ENCODE data around the gene SLC27A6. TPM values are rescaled to one million over a fixed set of nuclear protein-coding genes. Genes with fewer than 3 reads are reported as not detected.

SLC27A6 gene
- total RNA-seq, 1 donor from 2014 or later, result 2.9 TPM

DNA sequence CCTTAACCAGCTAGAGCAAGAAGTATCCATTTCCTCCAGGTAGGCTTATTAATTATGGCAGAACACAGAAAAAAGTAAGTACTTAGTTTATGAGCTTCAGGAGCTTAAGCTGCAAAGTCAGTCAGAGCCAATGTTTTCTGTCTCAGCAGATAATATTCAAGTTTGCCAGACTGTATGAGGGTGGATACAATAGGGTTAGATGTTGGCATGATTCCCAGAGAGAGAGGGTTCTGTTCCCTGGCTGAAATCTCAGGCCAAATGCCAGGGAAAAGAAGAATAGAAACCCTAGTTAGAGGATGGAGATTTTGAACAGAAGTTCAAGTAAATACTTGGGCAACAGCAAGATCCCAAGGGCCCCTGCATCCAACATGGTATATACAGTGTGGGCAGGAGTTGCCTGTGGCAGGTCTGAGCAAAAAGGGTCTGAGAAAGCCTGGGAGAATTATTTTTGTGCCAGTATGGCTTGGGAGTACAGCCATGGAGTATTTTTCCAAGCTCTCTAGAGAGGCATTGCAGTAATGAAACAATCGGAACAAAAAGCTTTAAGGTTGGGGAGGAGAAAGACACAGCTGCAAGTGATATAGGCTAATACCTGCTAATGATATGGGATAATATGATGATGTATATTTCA lies 98.3 kb downstream of the SLC27A6 start:
- DNase-seq (ENCODE audit: extremely low spot score in 2 of 2), result no peak
- intact Hi-C loops (cut with DNase I), result no loop called here
- Histone ChIP-seq H3K4me3 (no peak overlapping the region), H3K27me3 (no peaks in the 10 kb centered on the region), H3K36me3 (no peaks in the 10 kb centered on the region), H3K27ac (no peak overlapping the region), H3K9me3 (no peaks in the 10 kb centered on the region), H3K4me1 (peaks cover 6% of the 10 kb centered on the region)
- TF ChIP-seq, protein P1, sequence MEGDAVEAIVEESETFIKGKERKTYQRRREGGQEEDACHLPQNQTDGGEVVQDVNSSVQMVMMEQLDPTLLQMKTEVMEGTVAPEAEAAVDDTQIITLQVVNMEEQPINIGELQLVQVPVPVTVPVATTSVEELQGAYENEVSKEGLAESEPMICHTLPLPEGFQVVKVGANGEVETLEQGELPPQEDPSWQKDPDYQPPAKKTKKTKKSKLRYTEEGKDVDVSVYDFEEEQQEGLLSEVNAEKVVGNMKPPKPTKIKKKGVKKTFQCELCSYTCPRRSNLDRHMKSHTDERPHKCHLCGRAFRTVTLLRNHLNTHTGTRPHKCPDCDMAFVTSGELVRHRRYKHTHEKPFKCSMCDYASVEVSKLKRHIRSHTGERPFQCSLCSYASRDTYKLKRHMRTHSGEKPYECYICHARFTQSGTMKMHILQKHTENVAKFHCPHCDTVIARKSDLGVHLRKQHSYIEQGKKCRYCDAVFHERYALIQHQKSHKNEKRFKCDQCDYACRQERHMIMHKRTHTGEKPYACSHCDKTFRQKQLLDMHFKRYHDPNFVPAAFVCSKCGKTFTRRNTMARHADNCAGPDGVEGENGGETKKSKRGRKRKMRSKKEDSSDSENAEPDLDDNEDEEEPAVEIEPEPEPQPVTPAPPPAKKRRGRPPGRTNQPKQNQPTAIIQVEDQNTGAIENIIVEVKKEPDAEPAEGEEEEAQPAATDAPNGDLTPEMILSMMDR (IDR thresholded peaks at IDR 0.05), result no peak

DNA sequence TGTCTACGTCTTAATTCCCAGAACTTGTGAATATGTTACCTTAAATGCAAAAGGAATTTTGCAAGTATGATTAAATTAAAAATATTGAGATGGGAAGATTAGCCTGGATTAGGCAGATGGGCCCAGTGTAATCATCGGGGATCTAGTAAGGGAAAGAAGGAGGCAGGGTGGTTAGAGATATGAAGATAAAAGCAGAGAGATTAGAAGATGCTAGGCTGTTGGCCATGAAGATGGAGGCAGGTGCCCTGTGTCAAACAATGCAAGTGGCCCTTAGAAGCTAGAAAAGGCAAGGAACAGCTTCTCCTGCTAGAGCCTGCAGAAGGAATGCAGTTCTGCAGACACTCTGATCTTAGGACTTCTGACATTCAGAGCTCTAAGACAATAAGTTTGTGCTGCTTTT lies 100.4 kb downstream of the SLC27A6 start:
- H3K9me3 ChIP-seq, result no peaks in the 10 kb centered on the region
- no peak overlapping the region for H3K4me3 ChIP-seq
- H3K27me3 ChIP-seq, result no peaks in the 10 kb centered on the region
- TF ChIP-seq, protein P1 (IDR thresholded peaks at IDR 0.05), result no peak
- H3K4me1 ChIP-seq, result peaks cover 6% of the 10 kb centered on the region
- DNase-seq (ENCODE audit: extremely low spot score in 2 of 2), result no peak
- no peaks in the 10 kb centered on the region for H3K36me3 ChIP-seq
- intact Hi-C loops (cut with DNase I), result no loop called here
- no peak overlapping the region for H3K27ac ChIP-seq

DNA sequence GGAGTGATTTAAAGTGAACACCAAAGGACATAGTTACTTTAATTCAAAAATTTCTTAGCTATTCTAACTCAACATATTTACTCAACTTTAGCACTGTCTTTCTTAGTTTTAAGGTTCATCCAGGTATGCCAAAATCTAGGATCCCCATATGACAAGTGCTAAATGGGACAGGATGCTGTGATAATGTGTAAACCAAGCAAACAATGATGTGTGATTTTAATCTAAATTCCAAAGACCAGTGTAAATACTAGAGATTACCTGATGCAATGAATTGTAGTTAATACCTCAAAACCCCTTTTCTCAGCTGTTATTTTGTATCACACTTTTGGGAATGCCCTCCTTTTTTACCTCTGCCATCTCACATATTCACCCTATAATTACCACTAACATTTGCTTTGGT lies 102.5 kb downstream of the SLC27A6 start:
- no peaks in the 10 kb centered on the region for H3K27me3 ChIP-seq
- no peak for DNase-seq (ENCODE audit: extremely low spot score in 2 of 2)
- H3K4me3 ChIP-seq, result no peak overlapping the region
- no peaks in the 10 kb centered on the region for H3K36me3 ChIP-seq
- no peaks in the 10 kb centered on the region for H3K9me3 ChIP-seq
- intact Hi-C loops (cut with DNase I), result no loop called here
- H3K4me1 ChIP-seq, result peaks cover 6% of the 10 kb centered on the region
- no peak for TF ChIP-seq POLR2AphosphoS5 (IDR thresholded peaks at IDR 0.05; ENCODE audit: insufficient read depth in 1 of 2, low read depth in 1 of 2)
- no peak for TF ChIP-seq POLR2A (IDR thresholded peaks at IDR 0.05)
- TF ChIP-seq, protein P1 (IDR thresholded peaks at IDR 0.05), result no peak
- no peak overlapping the region for H3K27ac ChIP-seq

DNA sequence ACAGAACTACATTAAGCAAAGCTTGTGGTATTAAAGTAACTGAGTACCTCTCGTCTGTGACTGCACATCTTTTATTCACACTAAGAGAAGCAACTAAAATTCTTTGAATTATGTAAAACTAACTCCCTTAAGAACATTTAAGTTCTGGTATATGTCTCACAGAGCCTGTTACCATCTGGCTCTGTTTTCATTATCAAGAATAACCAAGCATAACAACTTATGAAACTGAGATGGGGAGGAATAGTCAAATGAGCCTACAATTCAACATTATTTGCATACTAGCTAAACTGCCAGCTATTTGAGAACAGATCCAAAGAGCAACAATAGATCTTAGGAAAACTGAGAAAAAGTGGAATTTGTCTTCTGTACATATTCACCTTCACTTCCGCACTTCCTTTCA lies 104.0 kb downstream of the SLC27A6 start:
- Histone ChIP-seq H3K9me3 (no peaks in the 10 kb centered on the region), H3K4me1 (no peaks in the 10 kb centered on the region), H3K27me3 (no peaks in the 10 kb centered on the region), H3K27ac (no peak overlapping the region), H3K36me3 (no peaks in the 10 kb centered on the region), H3K4me3 (no peak overlapping the region)
- no peak for TF ChIP-seq POLR2AphosphoS5 (IDR thresholded peaks at IDR 0.05; ENCODE audit: insufficient read depth in 1 of 2, low read depth in 1 of 2)
- TF ChIP-seq, protein P1 (IDR thresholded peaks at IDR 0.05), result no peak
- TF ChIP-seq POLR2A (IDR thresholded peaks at IDR 0.05), result no peak
- intact Hi-C loops (cut with DNase I), result no loop called here
- no peak for DNase-seq (ENCODE audit: extremely low spot score in 2 of 2)

DNA sequence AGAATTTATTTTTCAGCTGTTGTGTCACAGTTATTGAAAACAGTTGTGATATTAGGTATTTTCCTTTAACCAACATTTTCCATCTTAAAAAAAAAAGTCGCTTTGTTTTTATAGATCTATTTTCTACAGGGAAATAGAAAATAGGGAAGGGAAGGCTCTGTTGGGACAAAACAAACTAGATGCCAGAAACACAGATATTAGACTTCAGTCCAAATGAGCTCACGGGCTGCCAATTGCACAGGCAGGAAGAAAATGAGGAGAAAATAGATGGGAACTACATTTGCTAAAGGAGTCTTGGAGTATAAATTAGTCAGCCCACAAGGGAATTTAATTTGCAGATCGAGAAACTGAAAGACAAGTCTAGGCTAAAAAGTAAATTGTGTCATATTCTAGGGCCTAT lies 107.8 kb downstream of the SLC27A6 start:
- Histone ChIP-seq H3K4me1 (no peaks in the 10 kb centered on the region), H3K4me3 (no peak overlapping the region), H3K9me3 (no peaks in the 10 kb centered on the region), H3K27me3 (no peaks in the 10 kb centered on the region), H3K27ac (no peak overlapping the region), H3K36me3 (no peaks in the 10 kb centered on the region)
- TF ChIP-seq POLR2AphosphoS5 (IDR thresholded peaks at IDR 0.05; ENCODE audit: insufficient read depth in 1 of 2, low read depth in 1 of 2), result no peak
- TF ChIP-seq, protein P1 (IDR thresholded peaks at IDR 0.05), result no peak
- no peak for TF ChIP-seq POLR2A (IDR thresholded peaks at IDR 0.05)
- DNase-seq (ENCODE audit: extremely low spot score in 2 of 2), result no peak
- intact Hi-C loops (cut with DNase I), result no loop called here
